Ramos (cell line): ENCODE data around the gene SMAD6.
"Not testable (repeated sequence)": the region's sequence is repeated elsewhere in the genome, so short reads cannot be mapped to it uniquely, and the experiment has no call there.

Experiments used
- in situ Hi-C: fragments of 300-500 bp; cut with MboI; formaldehyde crosslinking; loops from one replicate; pipeline ENCODE4 v1.14.3; 2022; ENCODE audit warnings: low sequenced_read_pairs; ENCODE audit not compliant: unreplicated experiment

The SMAD6 gene

GRCh38 chr15:66808181-66808824 is 106.3 kb downstream of the SMAD6 start:
- in situ Hi-C loops = no loop called here

GRCh38 chr15:66809664-66810063 is 107.6 kb downstream of the SMAD6 start:
- in situ Hi-C loops = no loop called here

GRCh38 chr15:66815318-66815717 is 113.3 kb downstream of the SMAD6 start:
- in situ Hi-C loops = no loop called here

- in situ Hi-C loops = no loop called here
Observed at GRCh38 chr15:66816201-66816600, 114.2 kb downstream of the SMAD6 start.

GRCh38 chr15:66819084-66819483 is 117.0 kb downstream of the SMAD6 start:
- in situ Hi-C loops = no loop called here

- in situ Hi-C loops = no loop called here
Observed at GRCh38 chr15:66820481-66821176, 118.6 kb downstream of the SMAD6 start.

- in situ Hi-C loops = no loop called here
Observed at GRCh38 chr15:66821307-66821706, 119.3 kb downstream of the SMAD6 start.

GRCh38 chr15:66822114-66822513 is 120.1 kb downstream of the SMAD6 start:
- in situ Hi-C loops = no loop called here

GRCh38 chr15:66822576-66822975 is 120.5 kb downstream of the SMAD6 start:
- in situ Hi-C loops = no loop called here

- in situ Hi-C loops = no loop called here
Observed at GRCh38 chr15:66823601-66824000, 121.6 kb downstream of the SMAD6 start.

- in situ Hi-C loops = no loop called here
Observed at GRCh38 chr15:66824424-66824823, 122.4 kb downstream of the SMAD6 start.

GRCh38 chr15:66825139-66825538 is 123.1 kb downstream of the SMAD6 start:
- in situ Hi-C loops = no loop called here

- in situ Hi-C loops = no loop called here
Observed at GRCh38 chr15:66825731-66826130, 123.7 kb downstream of the SMAD6 start.

GRCh38 chr15:66826507-66826906 is 124.5 kb downstream of the SMAD6 start:
- in situ Hi-C loops = no loop called here

GRCh38 chr15:66827039-66827697 is 125.1 kb downstream of the SMAD6 start:
- in situ Hi-C loops = no loop called here

- in situ Hi-C loops = no loop called here
Observed at GRCh38 chr15:66827698-66828055, 125.6 kb downstream of the SMAD6 start.

GRCh38 chr15:66828817-66829541 is 126.9 kb downstream of the SMAD6 start:
- in situ Hi-C loops = not testable (repeated sequence)

GRCh38 chr15:66829551-66830121 is 127.6 kb downstream of the SMAD6 start:
- in situ Hi-C loops = no loop called here

GRCh38 chr15:66830358-66830757 is 128.3 kb downstream of the SMAD6 start:
- in situ Hi-C loops = no loop called here

GRCh38 chr15:66830823-66831222 is 128.8 kb downstream of the SMAD6 start:
- in situ Hi-C loops = no loop called here

- in situ Hi-C loops = no loop called here
Observed at GRCh38 chr15:66831289-66831688, 129.3 kb downstream of the SMAD6 start.
